ENCODE measurements around the gene ZNF592. TPM values are rescaled to one million over a fixed set of nuclear protein-coding genes. Genes with fewer than 3 reads are reported as not detected.

ZNF592 gene
- total and polyA plus RNA-seq, 9 of the 15 experiments (the other 6 are each of a cell fraction or from before 2014, with no cell fraction given), result 0.88 to 23.8 (median 7.4) TPM

DNA sequence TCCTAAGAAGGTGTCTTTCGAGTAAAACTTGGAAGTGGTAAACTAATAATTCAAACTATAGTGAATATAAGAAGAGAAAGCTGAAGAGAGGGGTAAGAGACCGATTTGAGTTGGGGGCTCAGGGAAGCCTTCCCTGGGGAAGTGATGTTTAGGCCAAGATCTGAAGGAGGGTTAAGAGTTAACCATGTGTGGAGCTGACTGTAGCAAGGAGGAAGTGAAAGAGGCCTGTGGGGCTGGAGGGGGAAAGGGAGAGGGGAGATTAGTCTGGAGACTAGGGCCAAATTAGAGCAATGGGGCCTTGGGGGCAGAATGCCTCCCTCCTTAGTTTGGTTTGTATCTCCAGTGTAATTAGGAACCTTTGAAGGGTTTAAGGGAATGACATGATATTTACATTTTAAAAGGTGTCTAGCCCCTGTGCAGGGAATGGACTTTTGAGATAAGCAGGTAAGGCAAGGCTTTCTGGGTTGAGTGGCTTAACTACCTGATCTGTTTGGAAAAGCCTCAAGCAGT is 2.2 kb downstream of the ZNF592 start (continued):
- TF ChIP-seq, protein P1, sequence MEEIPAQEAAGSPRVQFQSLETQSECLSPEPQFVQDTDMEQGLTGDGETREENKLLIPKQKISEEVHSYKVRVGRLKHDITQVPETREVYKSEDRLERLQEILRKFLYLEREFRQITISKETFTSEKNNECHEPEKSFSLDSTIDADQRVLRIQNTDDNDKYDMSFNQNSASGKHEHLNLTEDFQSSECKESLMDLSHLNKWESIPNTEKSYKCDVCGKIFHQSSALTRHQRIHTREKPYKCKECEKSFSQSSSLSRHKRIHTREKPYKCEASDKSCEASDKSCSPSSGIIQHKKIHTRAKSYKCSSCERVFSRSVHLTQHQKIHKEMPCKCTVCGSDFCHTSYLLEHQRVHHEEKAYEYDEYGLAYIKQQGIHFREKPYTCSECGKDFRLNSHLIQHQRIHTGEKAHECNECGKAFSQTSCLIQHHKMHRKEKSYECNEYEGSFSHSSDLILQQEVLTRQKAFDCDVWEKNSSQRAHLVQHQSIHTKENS (CRISPR knock-in tag; IDR thresholded peaks at IDR 0.05), result no peak
- TF ChIP-seq GATAD2B (IDR thresholded peaks at IDR 0.05; ENCODE audit: borderline replicate concordance) (no peak), POLR2H (tag; IDR thresholded peaks at IDR 0.05; ENCODE audit: low read depth) (no peak), RBM17 (IDR thresholded peaks at IDR 0.05; ENCODE audit: borderline replicate concordance, low read depth, low read length) (no peak), PTBP1 (IDR thresholded peaks at IDR 0.05; ENCODE audit: low read depth, low read length) (no peak), ASH1L (IDR thresholded peaks at IDR 0.05; ENCODE audit: borderline replicate concordance, low read depth, partially characterized antibody) (no peak), GATA2 (CRISPR knock-in tag; IDR thresholded peaks at IDR 0.05) (0 out of 2 replicates have a peak, but pooled peaks have one; percentile 38), NFIC (IDR thresholded peaks at IDR 0.05) (peak; percentile 6; the same call in 1 of the 2 replicates), ZNF766 (CRISPR knock-in tag; conservative IDR thresholded peaks at IDR 0.05) (no peak), SMARCA4 (IDR thresholded peaks at IDR 0.05) (peak; percentile 68), FOXA3 (CRISPR knock-in tag; conservative IDR thresholded peaks at IDR 0.05 in 1 of 2, IDR thresholded peaks at IDR 0.05 in 1 of 2) (no peak), HDGF (IDR thresholded peaks at IDR 0.05) (peak; percentile 68; the same call in 1 of the 2 replicates), ZNF717 (CRISPR knock-in tag; IDR thresholded peaks at IDR 0.05) (no peak), NBN (IDR thresholded peaks at IDR 0.05; ENCODE audit: low read depth) (no peak)
- TF ChIP-seq, protein P2, sequence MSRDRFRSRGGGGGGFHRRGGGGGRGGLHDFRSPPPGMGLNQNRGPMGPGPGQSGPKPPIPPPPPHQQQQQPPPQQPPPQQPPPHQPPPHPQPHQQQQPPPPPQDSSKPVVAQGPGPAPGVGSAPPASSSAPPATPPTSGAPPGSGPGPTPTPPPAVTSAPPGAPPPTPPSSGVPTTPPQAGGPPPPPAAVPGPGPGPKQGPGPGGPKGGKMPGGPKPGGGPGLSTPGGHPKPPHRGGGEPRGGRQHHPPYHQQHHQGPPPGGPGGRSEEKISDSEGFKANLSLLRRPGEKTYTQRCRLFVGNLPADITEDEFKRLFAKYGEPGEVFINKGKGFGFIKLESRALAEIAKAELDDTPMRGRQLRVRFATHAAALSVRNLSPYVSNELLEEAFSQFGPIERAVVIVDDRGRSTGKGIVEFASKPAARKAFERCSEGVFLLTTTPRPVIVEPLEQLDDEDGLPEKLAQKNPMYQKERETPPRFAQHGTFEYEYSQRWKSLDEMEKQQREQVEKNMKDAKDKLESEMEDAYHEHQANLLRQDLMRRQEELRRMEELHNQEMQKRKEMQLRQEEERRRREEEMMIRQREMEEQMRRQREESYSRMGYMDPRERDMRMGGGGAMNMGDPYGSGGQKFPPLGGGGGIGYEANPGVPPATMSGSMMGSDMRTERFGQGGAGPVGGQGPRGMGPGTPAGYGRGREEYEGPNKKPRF (IDR thresholded peaks at IDR 0.05; ENCODE audit: low read depth, low read length), result no peak
- TF ChIP-seq, protein P3, sequence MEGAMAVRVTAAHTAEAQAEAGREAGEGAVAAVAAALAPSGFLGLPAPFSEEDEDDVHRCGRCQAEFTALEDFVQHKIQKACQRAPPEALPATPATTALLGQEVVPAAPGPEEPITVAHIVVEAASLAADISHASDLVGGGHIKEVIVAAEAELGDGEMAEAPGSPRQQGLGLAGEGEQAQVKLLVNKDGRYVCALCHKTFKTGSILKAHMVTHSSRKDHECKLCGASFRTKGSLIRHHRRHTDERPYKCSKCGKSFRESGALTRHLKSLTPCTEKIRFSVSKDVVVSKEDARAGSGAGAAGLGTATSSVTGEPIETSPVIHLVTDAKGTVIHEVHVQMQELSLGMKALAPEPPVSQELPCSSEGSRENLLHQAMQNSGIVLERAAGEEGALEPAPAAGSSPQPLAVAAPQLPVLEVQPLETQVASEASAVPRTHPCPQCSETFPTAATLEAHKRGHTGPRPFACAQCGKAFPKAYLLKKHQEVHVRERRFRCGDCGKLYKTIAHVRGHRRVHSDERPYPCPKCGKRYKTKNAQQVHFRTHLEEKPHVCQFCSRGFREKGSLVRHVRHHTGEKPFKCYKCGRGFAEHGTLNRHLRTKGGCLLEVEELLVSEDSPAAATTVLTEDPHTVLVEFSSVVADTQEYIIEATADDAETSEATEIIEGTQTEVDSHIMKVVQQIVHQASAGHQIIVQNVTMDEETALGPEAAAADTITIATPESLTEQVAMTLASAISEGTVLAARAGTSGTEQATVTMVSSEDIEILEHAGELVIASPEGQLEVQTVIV (CRISPR knock-in tag; IDR thresholded peaks at IDR 0.05; ENCODE audit: borderline replicate concordance), result no peak

Data from K562 (cell line).